NCI-H510A (cell line): ENCODE results near the gene PLA2G4E.

ENCODE experiments used
- DNase-seq: peaks from one replicate; lab custom pipeline; 2025; lab: John Stamatoyannopoulos, UW

PLA2G4E gene

GRCh38 chr15:41992803-41993190 is 28.0 kb downstream of the PLA2G4E start:
- DNase-seq = no peak

- no peak for DNase-seq
These were observed 28.6 kb downstream of the PLA2G4E start for GRCh38 chr15:41992151-41992802.

DNA sequence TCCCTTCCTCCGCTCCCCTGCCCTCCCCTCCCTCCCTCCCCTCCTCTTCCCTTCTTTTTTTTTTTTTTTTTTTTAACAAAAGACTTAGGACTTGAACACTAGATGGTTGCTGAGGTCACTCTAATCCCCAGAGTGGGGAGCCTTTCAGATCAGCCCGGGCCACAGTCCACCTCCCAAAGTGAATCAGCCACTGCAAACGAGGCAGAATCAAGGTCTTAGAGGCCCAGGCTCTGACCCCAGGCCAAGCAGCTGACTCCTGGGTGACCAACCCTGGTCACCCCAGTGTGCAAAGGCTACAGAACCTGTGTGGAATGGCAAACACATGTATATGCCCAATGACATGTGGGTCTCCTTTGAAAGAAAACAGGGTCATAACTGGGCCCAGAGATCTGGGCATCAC is 30.2 kb downstream of the PLA2G4E start:
- no peak for DNase-seq

GRCh38 chr15:41990243-41990605 is 30.6 kb downstream of the PLA2G4E start:
- DNase-seq = no peak

- DNase-seq = no peak
These were observed 31.1 kb downstream of the PLA2G4E start for GRCh38 chr15:41989573-41990242.

GRCh38 chr15:41988896-41989572 is 31.8 kb downstream of the PLA2G4E start:
- no peak for DNase-seq

DNA sequence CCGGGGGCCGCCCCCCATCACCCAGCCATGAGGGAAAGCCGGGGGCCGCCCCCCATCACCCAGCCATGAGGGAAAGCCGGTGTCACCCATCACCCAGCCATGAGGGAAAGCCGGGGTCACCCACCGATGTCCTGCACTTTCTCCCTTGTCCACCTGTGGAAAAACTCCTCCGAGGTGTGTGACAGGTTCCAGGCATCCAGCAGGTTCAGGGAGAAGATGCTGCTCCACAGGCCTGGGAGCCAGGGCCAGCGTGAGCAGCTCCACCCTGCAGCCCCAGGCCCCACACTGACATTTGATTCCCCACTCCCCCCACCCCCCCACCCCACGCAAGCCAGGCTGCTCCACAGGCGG is 32.9 kb downstream of the PLA2G4E start:
- no peak for DNase-seq

DNA sequence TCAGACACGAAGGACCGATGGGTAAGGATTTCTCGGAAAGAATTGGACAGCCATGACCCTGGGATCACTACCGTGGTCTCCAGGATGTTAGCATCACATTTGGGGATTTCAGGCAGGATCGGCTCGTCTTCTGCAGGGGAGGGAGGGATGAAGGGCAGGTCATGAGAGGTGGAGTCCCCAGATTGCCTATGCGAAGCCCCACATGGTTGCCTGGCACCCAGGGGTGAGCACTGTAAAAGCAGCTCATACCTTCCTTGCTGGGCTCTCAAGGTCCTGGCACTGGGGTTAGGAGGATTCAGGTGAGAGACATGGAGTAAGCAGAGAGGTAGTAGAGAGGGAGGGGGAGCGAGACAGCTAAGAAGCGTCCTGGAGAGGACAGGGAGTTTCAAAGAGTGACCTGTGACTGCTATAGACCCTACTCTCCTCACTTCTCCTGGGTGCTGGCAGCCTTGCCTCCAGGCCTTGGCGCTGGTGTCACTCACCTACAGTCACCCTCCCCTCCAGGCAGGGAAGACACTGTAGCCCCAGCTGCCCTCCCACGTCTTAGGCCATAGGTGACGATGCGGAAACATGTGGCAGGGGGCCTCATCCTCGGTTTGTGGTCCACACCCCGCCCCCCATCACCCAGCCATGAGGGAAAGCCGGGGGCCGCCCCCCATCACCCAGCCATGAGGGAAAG is 33.5 kb downstream of the PLA2G4E start:
- DNase-seq = no peak

DNA sequence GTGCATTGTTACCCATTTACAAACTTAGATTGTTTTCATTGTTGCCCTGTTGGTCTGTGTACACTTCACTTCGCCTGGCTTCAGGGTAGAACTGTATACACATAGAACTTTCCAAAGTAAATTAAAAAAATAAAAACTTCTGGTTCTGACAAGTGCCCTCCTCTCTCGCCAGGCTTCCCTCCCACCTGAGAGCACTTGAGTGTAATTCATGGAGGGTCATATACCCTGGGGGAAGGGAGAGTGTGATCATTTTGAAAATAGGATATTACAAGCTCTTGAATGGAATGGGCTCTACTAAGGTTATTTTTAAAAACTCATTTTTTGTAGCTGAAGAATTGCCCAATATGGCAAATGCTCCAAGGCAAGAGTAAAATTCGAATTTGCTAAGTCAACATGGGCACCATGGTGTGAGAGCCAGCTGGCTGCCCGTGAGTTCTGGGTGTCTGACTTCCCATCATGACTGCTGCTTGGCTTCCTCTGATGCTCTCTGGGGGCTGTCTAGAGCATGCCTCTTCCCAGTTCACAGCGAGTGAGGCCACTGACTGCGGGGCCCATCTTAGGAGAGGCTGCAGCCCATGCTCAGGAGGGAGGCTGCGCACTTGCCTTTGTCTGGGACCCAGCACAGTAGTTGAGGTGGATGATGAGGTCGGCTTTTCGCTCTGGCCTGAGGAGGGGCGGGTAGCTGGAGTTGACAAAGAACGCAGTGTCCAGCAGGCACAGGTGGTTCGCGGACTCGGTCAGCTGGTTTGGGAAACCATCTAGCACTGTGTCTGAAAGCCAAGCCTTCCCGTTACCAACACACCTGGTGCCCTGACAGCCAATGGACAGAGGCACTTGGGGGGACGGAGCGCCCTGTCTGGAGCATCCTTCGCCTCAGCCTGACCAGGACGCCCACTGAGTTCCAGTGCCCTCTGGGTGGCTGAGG is 35.3 kb downstream of the PLA2G4E start:
- DNase-seq = no peak

- DNase-seq = no peak
These were observed 36.2 kb downstream of the PLA2G4E start for GRCh38 chr15:41984622-41985021.

- no peak for DNase-seq
These were observed 36.9 kb downstream of the PLA2G4E start for GRCh38 chr15:41983621-41984571.

GRCh38 chr15:41983221-41983620 is 37.6 kb downstream of the PLA2G4E start:
- DNase-seq = no peak

DNA sequence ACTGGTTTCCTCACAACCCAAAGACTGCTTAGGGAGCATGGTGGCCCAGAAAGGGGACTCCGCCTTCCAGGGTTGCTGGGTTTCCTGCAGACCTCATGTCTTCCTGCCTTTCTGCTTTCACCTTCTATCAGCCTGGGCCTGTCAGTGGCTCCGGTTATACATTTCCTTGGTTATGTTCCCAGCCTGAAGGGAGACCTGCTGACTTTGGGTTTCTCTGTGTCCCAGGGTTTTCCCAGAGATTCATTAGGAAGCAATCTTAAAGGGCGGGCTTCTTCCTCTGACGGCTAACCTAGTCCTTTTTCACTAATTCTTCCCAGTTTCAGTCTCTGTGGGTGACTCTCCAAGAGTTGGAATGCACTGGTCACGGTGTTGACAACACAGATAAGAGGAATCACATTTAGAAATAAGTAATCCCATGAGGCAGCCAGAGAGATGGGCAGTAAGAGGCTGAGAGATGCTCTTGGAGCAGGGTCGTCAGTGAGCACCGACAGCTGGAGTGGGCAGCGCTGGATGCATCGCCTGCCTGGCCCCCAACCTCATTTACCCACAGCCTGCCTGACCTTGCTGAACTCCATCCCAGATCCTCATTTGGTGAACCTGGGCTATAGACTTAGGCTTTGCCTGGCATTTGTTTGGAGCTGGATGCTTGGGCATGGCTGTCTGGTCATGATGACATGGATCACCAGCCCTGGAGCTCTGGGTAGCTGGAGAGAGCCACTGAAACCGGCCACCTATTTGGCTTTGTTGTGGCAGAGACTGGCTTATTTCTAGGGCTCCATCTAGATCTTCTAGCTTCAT is 38.5 kb downstream of the PLA2G4E start:
- no peak for DNase-seq

GRCh38 chr15:41981371-41982132 is 39.3 kb downstream of the PLA2G4E start:
- no peak for DNase-seq

- DNase-seq = no peak
These were observed 40.1 kb downstream of the PLA2G4E start for GRCh38 chr15:41980654-41981323.

DNA sequence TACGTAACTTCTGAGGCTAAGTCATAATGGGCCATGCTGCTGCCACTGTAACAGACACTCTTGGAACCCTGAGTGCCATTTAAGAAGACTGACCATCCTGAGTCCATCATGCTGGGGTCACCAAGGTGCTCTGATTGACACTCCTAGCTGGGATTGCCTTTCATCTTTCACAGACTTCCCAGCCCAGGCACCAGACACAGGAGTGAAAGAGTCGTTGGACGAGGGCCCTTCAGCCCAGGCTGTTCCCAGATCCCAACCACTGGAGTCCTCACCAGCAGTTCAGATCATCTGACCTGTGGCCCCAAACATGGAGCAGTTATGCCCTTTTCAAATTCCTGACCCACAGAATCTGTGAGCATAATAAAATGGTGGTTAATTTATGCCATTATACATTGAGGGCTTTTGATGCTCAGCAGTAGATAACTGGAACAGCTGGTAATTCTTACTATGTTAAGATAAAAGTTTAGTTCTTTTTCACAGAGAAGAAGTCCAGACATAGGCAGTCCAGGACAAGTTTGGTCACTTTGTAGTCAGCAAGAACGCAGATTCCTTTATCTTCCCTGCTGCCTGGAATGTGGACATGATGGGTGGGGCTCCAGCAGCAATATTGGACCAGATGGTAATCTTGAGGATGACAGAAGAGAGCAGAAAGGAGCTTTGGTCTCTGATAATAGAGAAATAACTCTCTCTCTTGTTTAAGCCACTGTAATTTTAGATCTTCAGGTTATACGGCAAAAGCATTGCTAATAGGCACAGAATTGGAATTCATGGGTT is 41.2 kb downstream of the PLA2G4E start:
- DNase-seq = no peak

GRCh38 chr15:41978534-41978933 is 42.3 kb downstream of the PLA2G4E start:
- DNase-seq = no peak
